HG02798 (cell line): ENCODE data around the gene GIMD1.
A peak's percentile ranks its signal among the peaks of the same experiment; 100 is the strongest.
"Not testable (repeated sequence)": the region's sequence is repeated elsewhere in the genome, so short reads cannot be mapped to it uniquely, and the experiment has no call there.

ENCODE experiments used
- ATAC-seq: cut with Tn5 transposase; IDR thresholded peaks from one replicate; pipeline ENCODE4 v1.9.1; 2021; ENCODE audit warnings: mild to moderate bottlenecking; ENCODE audit not compliant: unreplicated experiment, poor library complexity

GIMD1 gene

GRCh38 chr4:106355193-106355592, 13.4 kb downstream of the GIMD1 start:
- no peak for ATAC-seq

GRCh38 chr4:106353786-106354185, 14.8 kb downstream of the GIMD1 start:
- no peak for ATAC-seq

DNA sequence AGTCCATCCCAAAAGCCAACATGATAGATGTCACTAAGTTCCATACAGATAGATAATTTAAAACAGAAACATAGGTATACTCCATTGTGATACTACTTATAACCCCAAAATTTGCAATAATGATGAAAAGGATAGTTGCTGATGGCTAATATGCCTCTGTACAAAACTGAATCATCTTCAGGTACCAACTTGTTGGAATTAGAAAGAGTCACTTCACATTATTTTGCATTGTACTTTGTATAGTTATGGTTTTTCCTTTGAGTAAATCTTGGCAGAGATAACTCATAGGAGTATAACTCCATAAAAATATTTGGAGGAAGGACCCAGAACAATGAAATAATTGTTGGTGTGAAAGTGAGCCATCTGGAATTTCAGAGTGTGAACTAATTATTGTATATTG, 17.6 kb downstream of the GIMD1 start:
- no peak for ATAC-seq

- ATAC-seq, result no peak
These were observed 21.4 kb downstream of the GIMD1 start for GRCh38 chr4:106347167-106347566.

DNA sequence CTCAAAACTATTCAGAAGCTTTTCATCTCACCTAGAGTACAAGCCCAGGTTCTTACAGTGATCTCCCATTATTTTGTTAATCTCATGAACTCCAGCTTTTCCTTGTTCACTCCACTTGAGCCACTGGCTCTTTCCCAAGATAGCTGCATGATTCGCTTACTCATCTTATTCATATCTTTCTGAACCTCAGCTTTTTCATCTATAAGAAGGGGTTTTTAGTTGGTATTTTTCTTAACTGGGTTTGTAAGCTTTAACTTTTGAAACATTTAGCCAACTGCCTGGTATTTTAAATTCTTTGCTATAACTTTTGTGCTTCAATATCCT, 24.0 kb downstream of the GIMD1 start:
- ATAC-seq, result no peak

DNA sequence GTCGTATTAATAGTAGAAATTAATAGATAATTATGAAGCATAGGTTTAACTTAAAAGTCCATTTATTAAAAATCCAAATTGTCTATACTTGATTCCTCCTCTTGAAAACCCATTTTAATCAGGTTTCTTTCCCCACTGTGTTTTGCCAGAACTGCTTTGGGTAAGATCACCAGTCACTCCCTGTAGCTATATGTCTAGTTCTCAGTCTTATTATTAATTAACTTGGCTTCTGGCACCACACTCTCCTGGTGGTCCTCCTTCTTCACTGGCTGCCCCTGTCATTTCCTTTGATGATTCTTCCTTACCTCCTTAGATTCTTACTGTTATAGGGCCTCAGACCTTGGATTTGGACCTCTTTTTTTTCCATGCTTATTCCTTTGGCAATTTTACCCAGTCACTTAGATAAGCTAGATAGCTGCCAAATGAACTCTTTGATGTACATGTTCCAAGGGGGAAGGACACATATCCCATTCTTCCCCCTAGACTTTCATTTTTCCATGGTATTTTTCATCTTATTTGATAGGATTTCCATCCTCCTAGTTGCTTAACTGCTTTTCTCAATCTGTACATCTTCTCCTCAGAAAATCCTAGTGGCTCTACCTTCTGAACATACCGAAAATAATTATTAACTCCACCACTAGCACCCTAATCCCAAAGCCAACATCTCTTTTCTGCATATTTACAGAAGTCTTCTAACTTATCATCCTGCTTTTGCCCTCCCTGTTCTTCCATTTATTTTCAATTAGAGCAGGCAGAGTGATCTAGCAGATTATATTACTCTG, 24.5 kb downstream of the GIMD1 start:
- ATAC-seq, result no peak

- peak; percentile 38 for ATAC-seq
These were observed 27.8 kb downstream of the GIMD1 start for GRCh38 chr4:106340774-106341173.

DNA sequence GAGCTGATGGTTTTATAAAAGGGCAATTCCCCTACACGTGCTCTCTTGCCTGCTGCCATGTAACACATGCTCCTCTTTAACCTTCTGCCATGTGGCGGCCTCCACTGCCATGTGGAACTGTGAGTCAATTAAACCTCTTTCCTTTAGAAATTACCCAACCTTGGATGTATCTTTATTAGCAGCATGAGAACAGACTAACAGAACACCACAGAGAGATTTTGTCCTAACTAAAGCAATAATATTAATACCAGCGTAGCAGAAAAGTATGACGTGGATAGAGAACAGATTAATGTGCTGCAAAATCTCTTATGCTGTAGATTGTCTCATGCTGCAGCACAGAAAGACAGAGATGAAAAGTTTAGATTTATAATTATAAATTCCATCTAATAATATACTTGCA, 29.1 kb downstream of the GIMD1 start:
- ATAC-seq, result no peak

DNA sequence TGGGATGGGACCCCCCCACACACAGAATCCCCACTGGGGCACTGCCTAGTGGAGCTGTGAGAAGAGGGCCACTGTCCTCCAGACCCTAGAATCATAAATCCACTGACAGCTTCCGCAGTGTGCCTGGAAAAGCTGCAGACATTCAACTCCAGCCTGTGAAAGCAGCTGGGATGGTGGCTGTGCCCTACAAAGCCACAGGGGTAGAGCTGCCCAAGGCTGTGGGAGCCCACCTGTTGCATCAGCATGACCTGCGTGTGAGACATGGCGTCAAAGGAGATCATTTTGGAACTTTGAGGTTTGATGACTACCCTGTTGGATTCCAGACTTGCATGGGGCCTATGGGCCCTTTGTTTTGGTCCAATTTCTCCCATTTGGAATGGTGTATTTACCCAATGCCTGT, 29.9 kb downstream of the GIMD1 start:
- ATAC-seq, result no peak

- ATAC-seq, result no peak
These were observed 30.7 kb downstream of the GIMD1 start for GRCh38 chr4:106337916-106338315.

GRCh38 chr4:106336618-106337017, 32.0 kb downstream of the GIMD1 start:
- ATAC-seq, result no peak

DNA sequence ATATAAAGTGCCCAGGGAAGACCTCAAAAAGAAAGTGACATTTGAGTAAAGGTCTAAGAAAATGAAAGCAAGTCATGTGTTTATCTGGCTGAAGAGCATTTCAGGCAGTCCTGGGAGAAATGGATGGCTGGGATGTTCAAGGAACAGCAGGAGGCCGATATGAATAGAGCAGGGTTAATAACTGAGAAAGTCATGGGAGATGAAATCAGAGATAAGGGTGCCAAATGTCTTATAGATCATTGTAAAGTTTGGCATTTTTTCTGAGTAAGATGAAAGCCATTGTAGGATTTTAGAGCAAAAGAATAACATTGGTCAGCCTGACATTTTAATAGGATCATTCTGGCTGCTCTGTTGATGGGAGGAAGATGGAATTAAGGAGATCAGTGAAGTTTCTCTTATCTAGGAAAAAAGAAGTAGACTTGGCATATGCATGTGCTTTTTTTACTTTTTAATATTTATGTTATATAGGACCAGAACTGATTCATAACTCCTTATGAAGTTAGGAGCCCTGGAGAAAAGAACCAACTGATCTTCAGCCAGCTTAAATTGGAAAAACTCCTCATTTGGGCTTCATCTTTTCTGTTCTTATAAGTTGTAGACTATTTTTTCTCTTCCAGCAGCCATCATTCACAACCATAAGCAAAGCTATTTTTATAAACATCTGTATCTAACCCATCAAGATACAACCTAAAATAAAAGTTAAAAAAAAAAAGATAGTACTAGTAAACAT, 33.7 kb downstream of the GIMD1 start:
- no peak for ATAC-seq

- ATAC-seq, result no peak
These were observed 35.4 kb downstream of the GIMD1 start for GRCh38 chr4:106333186-106333585.

- ATAC-seq, result peak; percentile 91
These were observed 39.4 kb downstream of the GIMD1 start for GRCh38 chr4:106329041-106329618.

- ATAC-seq, result no peak
These were observed 42.8 kb downstream of the GIMD1 start for GRCh38 chr4:106325800-106326199.

DNA sequence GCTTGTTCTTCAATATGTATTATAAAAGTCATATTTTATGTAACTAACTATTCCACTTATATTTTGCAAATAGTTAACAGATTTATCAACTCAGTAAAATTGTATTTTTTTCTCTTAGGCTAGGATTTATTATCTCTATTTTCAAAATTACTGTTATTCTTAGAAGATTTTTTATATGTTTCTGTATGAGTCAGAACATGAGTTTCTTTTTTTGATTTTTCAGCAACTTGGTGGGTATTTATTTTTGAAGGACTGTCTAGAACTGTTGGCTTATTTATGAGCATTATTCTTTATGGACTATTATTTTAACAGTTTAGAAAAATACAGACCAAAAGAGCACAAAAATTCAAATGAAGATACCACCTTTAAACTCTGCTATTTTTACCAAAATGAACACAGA, 45.5 kb downstream of the GIMD1 start:
- no peak for ATAC-seq

DNA sequence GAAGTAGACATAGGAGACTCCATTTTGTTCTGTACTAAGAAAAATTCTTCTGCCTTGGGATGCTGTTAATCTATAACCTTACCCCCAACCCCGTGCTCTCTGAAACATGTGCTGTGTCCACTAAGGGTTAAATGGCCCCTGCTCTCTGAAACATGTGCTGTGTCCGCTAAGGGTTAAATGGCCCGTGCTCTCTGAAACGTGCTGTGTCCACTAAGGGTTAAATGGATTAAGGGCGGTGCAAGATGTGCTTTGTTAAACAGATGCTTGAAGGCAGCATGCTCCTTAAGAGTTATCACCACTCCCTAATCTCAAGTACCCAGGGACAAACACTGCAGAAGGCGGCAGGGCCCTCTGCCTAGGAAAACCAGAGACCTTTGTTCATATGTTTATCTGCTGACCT, 46.8 kb downstream of the GIMD1 start:
- ATAC-seq, result not testable (repeated sequence)

GRCh38 chr4:106321168-106321567, 47.4 kb downstream of the GIMD1 start:
- ATAC-seq, result not testable (repeated sequence)

GRCh38 chr4:106320235-106320634, 48.3 kb downstream of the GIMD1 start:
- no peak for ATAC-seq

- ATAC-seq, result no peak
These were observed 50.1 kb downstream of the GIMD1 start for GRCh38 chr4:106318511-106318910.

DNA sequence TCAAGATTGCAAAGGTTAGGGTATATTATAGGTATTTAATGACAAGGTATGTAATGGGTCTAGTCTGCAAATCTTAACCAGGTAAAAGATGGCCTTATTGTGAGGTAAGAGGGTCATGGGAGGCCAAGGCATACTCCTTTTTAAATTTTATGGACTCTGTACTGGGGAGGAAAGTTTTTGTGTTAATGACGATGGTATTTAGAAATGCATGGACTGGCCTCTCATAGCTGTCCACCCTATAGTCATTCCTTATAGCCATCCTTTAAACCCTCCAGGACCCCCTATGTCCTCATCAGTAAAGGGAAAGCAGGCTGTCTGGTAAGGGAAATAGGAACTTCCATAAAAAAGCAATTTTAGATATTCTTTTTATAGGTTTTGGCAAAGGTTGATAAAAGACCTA, 50.8 kb downstream of the GIMD1 start:
- ATAC-seq, result no peak
